HCT116 (cell line): ENCODE results near the gene PCBP3. TPM values are rescaled to one million over a fixed set of nuclear protein-coding genes. Genes with fewer than 3 reads are reported as not detected.

Experiments used
- ATAC-seq: fragments of 200-7000 bp; cut with Tn5 transposase; 2 replicates; pipeline ENCODE4 v1.9.1; 2020; ENCODE audit warnings: mild to moderate bottlenecking, moderate library complexity
- BruUV-seq: library from RNA; stranded (reverse); fragments of 400-500 nt; replicated peaks from 2 replicates; lab custom pipeline; 2021; lab: Mats Ljungman, UMichigan
- CTCF ChIA-PET: fragments of 300-600 bp; sonication (Branson Sonifier 250); formaldehyde crosslinking; loops from one replicate; lab custom pipeline; 2021; ENCODE audit warnings: antibody characterized with exemption; lab: Charles Lee
- POLR2A ChIA-PET: fragments of 300-600, 350-600 bp; sonication (Branson Sonifier 250); formaldehyde crosslinking; loops from one replicate; lab custom pipeline; 2021; ENCODE audit warnings: antibody characterized with exemption; lab: Charles Lee
- RAD21 ChIA-PET, 2 experiments: fragments of 300-600 bp; sonication (Branson Sonifier 250); formaldehyde crosslinking; loops; one replicate each; lab custom pipeline; 2023; ENCODE audit warnings: low total read pairs in 2 of 2; ENCODE audit not compliant: uncharacterized antibody in 2 of 2, unreplicated experiment in 2 of 2, low non-redundant PET in 1 of 2; lab: Charles Lee
- DNase-seq: peaks from one replicate; pipeline ENCODE4 v3.0.0-alpha.2; 2010; ENCODE audit warnings: low read depth, low spot score
- H2AFZ ChIP-seq: fragments of 200-600 bp; shearing (Covaris generic), sonication (generic); 2 replicates; pipeline ENCODE4 v1.6.1; 2017; ENCODE audit warnings: low read depth, mixed run types, mixed read lengths, antibody characterized with exemption, low read length; ENCODE audit not compliant: poor library complexity, severe bottlenecking
- H3K27ac ChIP-seq: 2 replicates; pipeline ENCODE4 v1.5.1; 2012; ENCODE audit warnings: low read depth, low read length
- H3K27me3 ChIP-seq: fragments of 200-600 bp; sonication (generic); 2 replicates; pipeline ENCODE4 v1.6.1; 2016; ENCODE audit warnings: mixed run types, low read length, mixed read lengths; ENCODE audit not compliant: insufficient read depth
- H3K36me3 ChIP-seq, 2 experiments: fragments of 200-500 bp in 1 of 2; fragments of 200-600 bp in 1 of 2; sonication (Bioruptor generic) in 1 of 2; sonication (generic) in 1 of 2; 2 replicates each; pipeline versions ENCODE4 v1.5.1 to v1.6.1; 2014 to 2016; ENCODE audit warnings: low read length in 2 of 2, inconsistent platforms in 1 of 2, mixed read lengths in 1 of 2, mixed run types in 1 of 2; ENCODE audit not compliant: insufficient read depth in 2 of 2, control insufficient read depth in 1 of 2
- H3K4me1 ChIP-seq, 2 experiments: fragments of 200-600 bp in 1 of 2; sonication (generic) in 1 of 2; 2 replicates each; pipeline versions ENCODE4 v1.5.1 to v1.6.1; 2012 to 2017; ENCODE audit warnings: low read length in 2 of 2, inconsistent platforms in 1 of 2, mild to moderate bottlenecking in 1 of 2, mixed read lengths in 1 of 2, mixed run types in 1 of 2, moderate library complexity in 1 of 2; ENCODE audit not compliant: insufficient read depth in 2 of 2, control insufficient read depth in 1 of 2
- H3K4me2 ChIP-seq: fragments of 200-600 bp; sonication (generic); 2 replicates; pipeline ENCODE4 v1.6.1; 2017; ENCODE audit warnings: mixed run types, low read length, mixed read lengths
- H3K4me3 ChIP-seq, 2 experiments: fragments of 200-600 bp in 1 of 2; sonication (generic) in 1 of 2; replicated peaks in 1 of 2; 2 replicates each; pipeline ENCODE4 v1.5.1; 2011 to 2016; ENCODE audit warnings: low read length in 2 of 2, control low read depth in 1 of 2, low read depth in 1 of 2, mild to moderate bottlenecking in 1 of 2, mixed read lengths in 1 of 2, mixed run types in 1 of 2
- H3K79me2 ChIP-seq: fragments of 200-600 bp; sonication (generic); 2 replicates; pipeline ENCODE4 v1.6.1; 2017; ENCODE audit warnings: mild to moderate bottlenecking, mixed run types, low read length, moderate library complexity, mixed read lengths; ENCODE audit not compliant: insufficient read depth
- H3K9ac ChIP-seq: fragments of 200-600 bp; sonication (generic); 2 replicates; pipeline ENCODE4 v1.6.1; 2016; ENCODE audit warnings: low read length, mixed read lengths
- H3K9me2 ChIP-seq: fragments of 200-600 bp; sonication (generic), shearing (Covaris generic); 2 replicates; pipeline ENCODE4 v1.6.1; 2017; ENCODE audit warnings: mixed run types, mild to moderate bottlenecking, moderate library complexity; ENCODE audit not compliant: insufficient read depth
- H3K9me3 ChIP-seq, 2 experiments: fragments of 200-500 bp in 1 of 2; fragments of 200-600 bp in 1 of 2; sonication (Bioruptor generic) in 1 of 2; sonication (generic) in 1 of 2; 2 replicates each; pipeline ENCODE4 v1.6.1; 2014 to 2017; ENCODE audit warnings: low read length in 2 of 2, mixed read lengths in 2 of 2, inconsistent platforms in 1 of 2, low read depth in 1 of 2, mild to moderate bottlenecking in 1 of 2, mixed run types in 1 of 2, moderate library complexity in 1 of 2; ENCODE audit not compliant: control insufficient read depth in 1 of 2, insufficient read depth in 1 of 2
- H4K20me1 ChIP-seq: fragments of 200-600 bp; sonication (generic), shearing (Covaris generic); 2 replicates; pipeline ENCODE4 v1.6.1; 2017; ENCODE audit warnings: mixed run types, mild to moderate bottlenecking, moderate library complexity; ENCODE audit not compliant: insufficient read depth
- ATF3 ChIP-seq: IDR thresholded peaks from 2 replicates; pipeline ENCODE4 v1.6.1; 2012
- CBX3 ChIP-seq: IDR thresholded peaks from 2 replicates; pipeline ENCODE4 v1.6.1; 2012; ENCODE audit warnings: low read depth
- CEBPB ChIP-seq: IDR thresholded peaks from 2 replicates; pipeline ENCODE4 v1.6.1; 2012; ENCODE audit warnings: low read depth
- ELF1 ChIP-seq: IDR thresholded peaks from 2 replicates; pipeline ENCODE4 v1.6.1; 2012; ENCODE audit warnings: low read depth, borderline replicate concordance
- EZH2 ChIP-seq: fragments of 200-600 bp; sonication (generic); IDR thresholded peaks from 2 replicates; pipeline ENCODE4 v1.6.1; 2017; ENCODE audit warnings: antibody characterized with exemption, mixed run types
- JUND ChIP-seq: IDR thresholded peaks from 2 replicates; pipeline ENCODE4 v1.6.1; 2012
- POLR2A ChIP-seq: IDR thresholded peaks from 2 replicates; pipeline ENCODE4 v1.7.0; 2011; ENCODE audit warnings: borderline replicate concordance; ENCODE audit not compliant: insufficient read depth, insufficient read length; ENCODE audit errors: extremely low read depth
- POLR2AphosphoS5 ChIP-seq: IDR thresholded peaks from 2 replicates; pipeline ENCODE4 v1.6.1; 2011; ENCODE audit warnings: mild to moderate bottlenecking, low read depth, low read length, moderate library complexity
- RAD21 ChIP-seq: IDR thresholded peaks from 2 replicates; pipeline ENCODE4 v1.6.1; 2012; ENCODE audit warnings: low read depth, mild to moderate bottlenecking
- REST ChIP-seq: IDR thresholded peaks from 2 replicates; pipeline ENCODE4 v1.6.1; 2012; ENCODE audit warnings: low read depth
- SIN3A ChIP-seq: IDR thresholded peaks from 2 replicates; pipeline ENCODE4 v1.6.1; 2012; ENCODE audit warnings: low read depth
- SP1 ChIP-seq: IDR thresholded peaks from 2 replicates; pipeline ENCODE4 v1.6.1; 2012; ENCODE audit warnings: low read depth
- SRF ChIP-seq: IDR thresholded peaks from 2 replicates; pipeline ENCODE4 v1.6.1; 2012; ENCODE audit warnings: low read depth
- YY1 ChIP-seq: IDR thresholded peaks from 2 replicates; pipeline ENCODE4 v1.6.1; 2011; ENCODE audit warnings: low read length, low read depth, moderate library complexity, mild to moderate bottlenecking; ENCODE audit not compliant: insufficient replicate concordance; ENCODE audit errors: extremely low read depth
- ZBTB33 ChIP-seq: IDR thresholded peaks from 2 replicates; pipeline ENCODE4 v1.6.1; 2011; ENCODE audit warnings: mild to moderate bottlenecking, low read length, moderate library complexity; ENCODE audit not compliant: insufficient replicate concordance; ENCODE audit errors: extremely low read depth
- ZNF274 ChIP-seq: fragments of 200-500 bp; sonication (Bioruptor generic); IDR thresholded peaks from 2 replicates; pipeline ENCODE4 v1.6.1; 2014; ENCODE audit warnings: mild to moderate bottlenecking, low read depth, low read length, inconsistent platforms
- intact Hi-C: fragments of 100-400 bp; cut with micrococcal nuclease; formaldehyde crosslinking; loops from 2 replicates; pipeline ENCODE4 v1.10.0; 2022
- total RNA-seq: library from RNA; stranded (reverse); gene quantifications from one replicate; pipeline ENCODE4 v1.2.1, GENCODE V29; 2021; ENCODE audit not compliant: unreplicated experiment

Gene PCBP3
- total RNA-seq, 1 experiment from 2014 or later = 3.1 TPM

- H3K27me3 ChIP-seq = peaks cover 5% of the 10 kb centered on the region; the same call in 1 of the 2 replicates
- intact Hi-C loops = no loop called here
- H3K4me3 ChIP-seq = no peak overlapping the region
- H3K4me1 ChIP-seq = no peaks in the 10 kb centered on the region
- no peaks in the 10 kb centered on the region for H3K9me2 ChIP-seq
- no peak for ATAC-seq
- TF ChIP-seq ZNF274 (no peak), ELF1 (no peak), SP1 (no peak), SRF (no peak), EZH2 (no peak), CBX3 (no peak), CEBPB (no peak), YY1 (no peak), ATF3 (no peak), ZBTB33 (no peak), SIN3A (no peak), POLR2AphosphoS5 (no peak), POLR2A (no peak), JUND (no peak), RAD21 (no peak), REST (no peak)
- no peak for DNase-seq
- ChIA-PET CTCF (no interaction called here), POLR2A (no interaction called here), RAD21 (no interaction called here)
- H3K36me3 ChIP-seq = no peaks in the 10 kb centered on the region
- H3K79me2 ChIP-seq = no peaks in the 10 kb centered on the region
- H3K9me3 ChIP-seq = no peaks in the 10 kb centered on the region
- H4K20me1 ChIP-seq = no peaks in the 10 kb centered on the region
- H3K27ac ChIP-seq = no peak overlapping the region
- no TSS peak for BruUV-seq
- H2AFZ ChIP-seq = no peak overlapping the region
- H3K9ac ChIP-seq = no peak overlapping the region
- no peak overlapping the region for H3K4me2 ChIP-seq
Observed at GRCh38 chr21:45856906-45857305, 213.4 kb downstream of the PCBP3 start.
